Progenitor cell of endocrine pancreas (in vitro differentiated cells): ENCODE data around the gene AJUBA. TPM values are rescaled to one million over a fixed set of nuclear protein-coding genes. Genes with fewer than 3 reads are reported as not detected.

ENCODE experiments used
- DNase-seq: peaks from one replicate; pipeline ENCODE4 v3.0.0; 2021; ENCODE audit warnings: low spot score; ENCODE audit not compliant: unreplicated experiment
- H3K27ac Mint-ChIP-seq: 2 replicates; pipeline ENCODE4 v1.8.0; 2021; ENCODE audit warnings: mild to moderate bottlenecking, moderate library complexity, mixed read lengths
- H3K27me3 Mint-ChIP-seq: 2 replicates; pipeline ENCODE4 v1.8.0; 2021; ENCODE audit warnings: mixed read lengths
- H3K36me3 Mint-ChIP-seq: 2 replicates; pipeline ENCODE4 v1.8.0; 2022; ENCODE audit warnings: mixed read lengths; ENCODE audit not compliant: insufficient read depth
- H3K4me1 Mint-ChIP-seq: 2 replicates; pipeline ENCODE4 v1.8.0; 2021; ENCODE audit warnings: low read depth, mixed read lengths
- H3K4me3 Mint-ChIP-seq: 2 replicates; pipeline ENCODE4 v1.8.0; 2021; ENCODE audit warnings: low read depth, mild to moderate bottlenecking, moderate library complexity, mixed read lengths
- H3K9me3 Mint-ChIP-seq: 2 replicates; pipeline ENCODE4 v1.8.0; 2021; ENCODE audit warnings: low read depth, mixed read lengths
- CTCF ChIP-seq: fragments of 200-600 bp; sonication (generic); IDR thresholded peaks from one replicate; pipeline ENCODE4 v1.5.0; 2021; ENCODE audit warnings: antibody characterized with exemption, mild to moderate bottlenecking; ENCODE audit not compliant: unreplicated experiment
- long read RNA-seq: library from polyadenylated mRNA; unstranded; transcript quantifications from one replicate; pipeline ENCODE4 v2.0.0, GENCODE V29; 2020
- total RNA-seq: library from RNA; stranded (reverse); gene quantifications from 2 replicates; pipeline ENCODE4 v1.2.1, GENCODE V29; 2021

The AJUBA gene
- total RNA-seq, result 97.1 and 104 TPM in 2 replicates
- long read RNA-seq, full-length matches to known transcripts, result 22 of 57 reads
- long read RNA-seq, partial matches to known transcripts, result 29 of 57 reads
- long read RNA-seq, other reads (novel, unspliced or antisense), result 6 of 57 reads

GRCh38 chr14:22982477-22983245 lies at the start of gene AJUBA:
AJUBA (minus strand) TSS chr14:22982551; CDS start chr14:22982266, 285 bp downstream.
- H3K4me3 Mint-ChIP-seq, result no peak within 1 kb of the TSS
- H3K4me1 Mint-ChIP-seq, result peaks cover 32% of the 10 kb centered on the region
- DNase-seq, result peak; percentile 84
- peaks cover 12% of the 10 kb centered on the region for H3K36me3 Mint-ChIP-seq
- no peaks in the 10 kb centered on the region for H3K9me3 Mint-ChIP-seq
- no peaks in the 10 kb centered on the region for H3K27me3 Mint-ChIP-seq
- H3K27ac Mint-ChIP-seq, result peak within 1 kb of the TSS; percentile 62
- TF ChIP-seq CTCF, result no peak

GRCh38 chr14:23030936-23031335 lies 48.6 kb upstream of the AJUBA start:
- Mint-ChIP-seq H3K4me3 (no peak overlapping the region), H3K27ac (no peak overlapping the region), H3K27me3 (no peaks in the 10 kb centered on the region), H3K9me3 (no peaks in the 10 kb centered on the region), H3K36me3 (peaks cover 26% of the 10 kb centered on the region), H3K4me1 (peaks cover 11% of the 10 kb centered on the region)
- no peak for TF ChIP-seq CTCF
- no peak for DNase-seq

GRCh38 chr14:23028799-23029198 lies 46.4 kb upstream of the AJUBA start:
- no peak for TF ChIP-seq CTCF
- Mint-ChIP-seq H3K27ac (peak overlapping the region; percentile 6), H3K36me3 (peaks cover 35% of the 10 kb centered on the region), H3K9me3 (no peaks in the 10 kb centered on the region), H3K4me3 (no peak overlapping the region), H3K27me3 (no peaks in the 10 kb centered on the region), H3K4me1 (peaks cover 26% of the 10 kb centered on the region)
- no peak for DNase-seq

GRCh38 chr14:23025151-23025814 lies 42.9 kb upstream of the AJUBA start:
- H3K27ac Mint-ChIP-seq, result peak overlapping the region; percentile 72
- H3K4me1 Mint-ChIP-seq, result peaks cover 25% of the 10 kb centered on the region
- no peak for DNase-seq
- TF ChIP-seq CTCF, result no peak
- H3K4me3 Mint-ChIP-seq, result peak overlapping the region; percentile 55
- H3K9me3 Mint-ChIP-seq, result no peaks in the 10 kb centered on the region
- H3K27me3 Mint-ChIP-seq, result no peaks in the 10 kb centered on the region
- peaks cover 23% of the 10 kb centered on the region for H3K36me3 Mint-ChIP-seq

GRCh38 chr14:23024612-23025075 lies 42.3 kb upstream of the AJUBA start:
- Mint-ChIP-seq H3K36me3 (peaks cover 23% of the 10 kb centered on the region), H3K4me1 (peaks cover 25% of the 10 kb centered on the region), H3K27me3 (no peaks in the 10 kb centered on the region), H3K9me3 (no peaks in the 10 kb centered on the region), H3K4me3 (peak overlapping the region; percentile 55), H3K27ac (peak overlapping the region; percentile 72)
- no peak for TF ChIP-seq CTCF
- DNase-seq, result no peak
